HL-60 (cell line): Measurements from ENCODE around the gene WWOX.

ENCODE experiments used
- DNase-seq, 2 experiments: peaks; one replicate each; pipeline ENCODE4 v3.0.0-alpha.2; 2010 to 2020; ENCODE audit warnings: low read depth in 1 of 2, low spot score in 1 of 2
- H3K27ac ChIP-seq: fragments of 250-450 bp; sonication (Bioruptor Pico); replicated peaks from 2 replicates; pipeline ENCODE4 v1.5.1; 2020; ENCODE audit warnings: mild to moderate bottlenecking, moderate library complexity
- H3K27me3 ChIP-seq: fragments of 250-450 bp; sonication (Bioruptor Pico); 2 replicates; pipeline ENCODE4 v1.5.1; 2021; ENCODE audit warnings: mild to moderate bottlenecking, moderate library complexity; ENCODE audit not compliant: insufficient read depth, poor library complexity, severe bottlenecking
- H3K4me3 ChIP-seq: replicated peaks from 2 replicates; pipeline ENCODE4 v1.5.1; 2011; ENCODE audit warnings: mild to moderate bottlenecking, control low read depth, low read length; ENCODE audit not compliant: insufficient read depth
- GABPA ChIP-seq: IDR thresholded peaks from 2 replicates; pipeline ENCODE4 v1.6.1; 2012; ENCODE audit warnings: low read depth
- POLR2AphosphoS5 ChIP-seq: IDR thresholded peaks from 2 replicates; pipeline ENCODE4 v1.6.1; 2012; ENCODE audit warnings: low read depth
- SPI1 ChIP-seq: IDR thresholded peaks from 2 replicates; pipeline ENCODE4 v1.6.1; 2012; ENCODE audit warnings: low read depth, mild to moderate bottlenecking, borderline replicate concordance
- TF ChIP-seq, protein P1 (sequence below): IDR thresholded peaks from one replicate; pipeline ENCODE4 v1.5.1; 2011; ENCODE audit warnings: low read length, control low read depth, inconsistent platforms; ENCODE audit not compliant: insufficient read depth
- TF ChIP-seq, protein P2 (sequence below): IDR thresholded peaks from 2 replicates; pipeline ENCODE4 v1.6.1; 2012; ENCODE audit warnings: low read depth; ENCODE audit not compliant: insufficient replicate concordance

Gene WWOX

DNA sequence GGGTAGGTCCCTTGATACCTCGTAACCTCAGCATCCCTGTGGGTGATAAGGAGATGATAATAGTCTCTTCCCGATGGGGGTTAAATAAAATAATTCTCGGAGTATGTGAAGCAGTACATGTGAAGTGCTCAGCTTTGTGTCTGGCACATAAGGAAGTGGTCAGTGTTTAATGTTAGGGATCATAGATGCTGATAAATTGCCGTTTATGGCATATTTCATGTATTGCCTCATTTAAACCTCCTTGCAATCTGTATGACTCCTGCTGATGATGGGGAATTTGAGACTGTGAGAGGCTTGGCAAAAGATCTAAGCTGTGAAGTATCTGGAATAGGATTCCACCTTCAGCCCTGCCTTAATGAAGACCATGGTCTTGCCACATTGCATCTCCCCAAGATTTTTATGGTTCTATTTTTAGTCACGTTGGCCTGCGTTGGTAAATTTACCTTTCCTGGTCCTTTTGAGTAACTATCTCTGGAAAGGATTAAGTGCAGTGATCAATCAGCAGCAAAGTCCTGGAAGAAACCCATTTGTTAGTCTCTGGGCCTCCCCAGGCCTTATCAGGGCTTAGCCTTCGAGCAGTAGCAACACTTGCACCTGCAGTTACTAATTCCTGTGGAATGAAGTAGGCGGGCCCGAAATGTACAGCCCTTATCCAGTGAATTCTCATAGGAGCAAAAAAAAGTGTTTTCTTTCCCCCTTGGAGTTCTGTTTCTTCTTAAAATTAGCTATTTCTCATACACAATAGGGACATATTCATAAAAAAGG, 144.9 kb downstream of the WWOX start:
- no peak overlapping the region for H3K4me3 ChIP-seq
- no peaks in the 10 kb centered on the region for H3K27me3 ChIP-seq
- H3K27ac ChIP-seq, result no peak overlapping the region
- TF ChIP-seq, protein P1, sequence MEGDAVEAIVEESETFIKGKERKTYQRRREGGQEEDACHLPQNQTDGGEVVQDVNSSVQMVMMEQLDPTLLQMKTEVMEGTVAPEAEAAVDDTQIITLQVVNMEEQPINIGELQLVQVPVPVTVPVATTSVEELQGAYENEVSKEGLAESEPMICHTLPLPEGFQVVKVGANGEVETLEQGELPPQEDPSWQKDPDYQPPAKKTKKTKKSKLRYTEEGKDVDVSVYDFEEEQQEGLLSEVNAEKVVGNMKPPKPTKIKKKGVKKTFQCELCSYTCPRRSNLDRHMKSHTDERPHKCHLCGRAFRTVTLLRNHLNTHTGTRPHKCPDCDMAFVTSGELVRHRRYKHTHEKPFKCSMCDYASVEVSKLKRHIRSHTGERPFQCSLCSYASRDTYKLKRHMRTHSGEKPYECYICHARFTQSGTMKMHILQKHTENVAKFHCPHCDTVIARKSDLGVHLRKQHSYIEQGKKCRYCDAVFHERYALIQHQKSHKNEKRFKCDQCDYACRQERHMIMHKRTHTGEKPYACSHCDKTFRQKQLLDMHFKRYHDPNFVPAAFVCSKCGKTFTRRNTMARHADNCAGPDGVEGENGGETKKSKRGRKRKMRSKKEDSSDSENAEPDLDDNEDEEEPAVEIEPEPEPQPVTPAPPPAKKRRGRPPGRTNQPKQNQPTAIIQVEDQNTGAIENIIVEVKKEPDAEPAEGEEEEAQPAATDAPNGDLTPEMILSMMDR, result no peak
- no peak for DNase-seq

DNA sequence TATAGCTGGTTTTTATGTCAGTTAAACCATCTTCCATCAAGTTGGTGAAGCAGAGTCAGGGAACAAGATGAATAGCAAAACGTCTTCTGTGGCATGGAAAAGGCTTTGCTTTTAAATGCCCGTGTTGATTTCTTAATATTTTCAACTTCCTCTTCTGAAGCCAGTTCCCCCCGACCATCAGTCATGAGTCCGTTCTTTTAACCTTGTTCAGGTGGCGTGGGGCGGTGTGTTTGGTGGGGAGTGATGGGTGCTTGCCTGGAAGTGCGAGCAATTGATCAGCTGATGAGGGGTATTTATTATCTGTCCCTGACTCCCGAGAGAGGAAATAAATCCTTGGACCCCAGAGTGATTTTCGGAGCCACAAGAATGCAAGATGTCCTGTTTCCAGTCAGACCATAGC, 147.1 kb downstream of the WWOX start:
- no peak overlapping the region for H3K27ac ChIP-seq
- TF ChIP-seq SPI1 (peak; percentile 67; the same call in 1 of the 2 replicates), POLR2AphosphoS5 (no peak)
- TF ChIP-seq, protein P2, sequence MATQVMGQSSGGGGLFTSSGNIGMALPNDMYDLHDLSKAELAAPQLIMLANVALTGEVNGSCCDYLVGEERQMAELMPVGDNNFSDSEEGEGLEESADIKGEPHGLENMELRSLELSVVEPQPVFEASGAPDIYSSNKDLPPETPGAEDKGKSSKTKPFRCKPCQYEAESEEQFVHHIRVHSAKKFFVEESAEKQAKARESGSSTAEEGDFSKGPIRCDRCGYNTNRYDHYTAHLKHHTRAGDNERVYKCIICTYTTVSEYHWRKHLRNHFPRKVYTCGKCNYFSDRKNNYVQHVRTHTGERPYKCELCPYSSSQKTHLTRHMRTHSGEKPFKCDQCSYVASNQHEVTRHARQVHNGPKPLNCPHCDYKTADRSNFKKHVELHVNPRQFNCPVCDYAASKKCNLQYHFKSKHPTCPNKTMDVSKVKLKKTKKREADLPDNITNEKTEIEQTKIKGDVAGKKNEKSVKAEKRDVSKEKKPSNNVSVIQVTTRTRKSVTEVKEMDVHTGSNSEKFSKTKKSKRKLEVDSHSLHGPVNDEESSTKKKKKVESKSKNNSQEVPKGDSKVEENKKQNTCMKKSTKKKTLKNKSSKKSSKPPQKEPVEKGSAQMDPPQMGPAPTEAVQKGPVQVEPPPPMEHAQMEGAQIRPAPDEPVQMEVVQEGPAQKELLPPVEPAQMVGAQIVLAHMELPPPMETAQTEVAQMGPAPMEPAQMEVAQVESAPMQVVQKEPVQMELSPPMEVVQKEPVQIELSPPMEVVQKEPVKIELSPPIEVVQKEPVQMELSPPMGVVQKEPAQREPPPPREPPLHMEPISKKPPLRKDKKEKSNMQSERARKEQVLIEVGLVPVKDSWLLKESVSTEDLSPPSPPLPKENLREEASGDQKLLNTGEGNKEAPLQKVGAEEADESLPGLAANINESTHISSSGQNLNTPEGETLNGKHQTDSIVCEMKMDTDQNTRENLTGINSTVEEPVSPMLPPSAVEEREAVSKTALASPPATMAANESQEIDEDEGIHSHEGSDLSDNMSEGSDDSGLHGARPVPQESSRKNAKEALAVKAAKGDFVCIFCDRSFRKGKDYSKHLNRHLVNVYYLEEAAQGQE, result no peak
- peak in 1 of 2 experiments; percentile 18 for DNase-seq
- H3K4me3 ChIP-seq, result no peak overlapping the region
- H3K27me3 ChIP-seq, result no peaks in the 10 kb centered on the region

DNA sequence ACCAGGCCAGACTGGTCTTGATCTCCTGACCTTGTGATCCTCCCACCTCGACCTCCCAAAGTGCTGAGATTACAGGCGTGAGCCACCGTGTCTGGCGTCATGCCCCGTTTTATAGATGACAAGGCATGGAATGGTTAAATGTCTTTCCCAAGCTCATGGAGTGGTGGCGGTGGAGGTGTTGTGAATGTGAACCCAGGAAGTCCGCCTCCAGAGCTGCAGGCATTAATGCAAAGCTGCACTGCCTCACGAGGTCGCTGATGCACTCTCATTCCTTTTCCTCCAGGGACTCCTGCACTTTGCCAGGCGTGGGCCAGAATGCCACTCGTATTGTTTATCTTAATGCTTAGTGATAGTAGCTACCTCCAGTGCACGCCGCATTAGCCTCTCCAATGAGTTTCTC, 149.6 kb downstream of the WWOX start:
- Histone ChIP-seq H3K27me3 (no peaks in the 10 kb centered on the region), H3K27ac (no peak overlapping the region), H3K4me3 (no peak overlapping the region)
- TF ChIP-seq SPI1 (no peak), GABPA (no peak), POLR2AphosphoS5 (no peak)
- TF ChIP-seq, protein P1, result no peak
- TF ChIP-seq, protein P2, result no peak
- no peak for DNase-seq

DNA sequence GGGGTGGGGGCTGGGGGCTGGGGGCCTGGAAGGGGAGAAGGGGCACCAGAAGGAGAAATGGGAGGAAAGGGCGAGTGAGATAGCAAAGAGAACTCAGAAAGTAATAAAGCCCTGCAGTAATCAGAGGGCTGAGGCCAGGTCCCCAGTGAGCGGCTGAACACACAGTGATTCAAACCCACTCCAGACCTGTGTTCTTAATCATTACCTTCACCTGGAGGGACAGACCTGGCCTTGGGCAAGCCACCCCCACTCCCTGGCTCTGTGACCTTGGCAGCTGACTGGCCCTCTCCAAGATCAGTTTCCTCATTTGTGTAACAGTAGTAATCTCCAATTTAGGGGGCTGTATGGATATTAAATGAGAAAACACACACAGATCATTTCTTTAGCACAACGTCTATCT, 150.4 kb downstream of the WWOX start:
- TF ChIP-seq POLR2AphosphoS5 (no peak), SPI1 (no peak), GABPA (no peak)
- TF ChIP-seq, protein P1, result no peak
- TF ChIP-seq, protein P2, result no peak
- DNase-seq, result no peak
- no peak overlapping the region for H3K4me3 ChIP-seq

More for the DNA sequence above, 150.4 kb downstream of the WWOX start:
- Histone ChIP-seq H3K27me3 (no peaks in the 10 kb centered on the region), H3K27ac (no peak overlapping the region)
